Stimulated activated CD4-positive, alpha-beta T cell treated with anti-CD3 and anti-CD28 coated beads, Interleukin-4, amount 100 ng/mL, for 4 hours (primary cell): ENCODE data around the gene BICDL1.
"Not testable (repeated sequence)": the region's sequence is repeated elsewhere in the genome, so short reads cannot be mapped to it uniquely, and the experiment has no call there.

Experiments
- DNase-seq, 2 experiments: peaks; one replicate each; pipeline ENCODE4 v3.0.0-alpha.2; 2020

BICDL1 gene

DNA sequence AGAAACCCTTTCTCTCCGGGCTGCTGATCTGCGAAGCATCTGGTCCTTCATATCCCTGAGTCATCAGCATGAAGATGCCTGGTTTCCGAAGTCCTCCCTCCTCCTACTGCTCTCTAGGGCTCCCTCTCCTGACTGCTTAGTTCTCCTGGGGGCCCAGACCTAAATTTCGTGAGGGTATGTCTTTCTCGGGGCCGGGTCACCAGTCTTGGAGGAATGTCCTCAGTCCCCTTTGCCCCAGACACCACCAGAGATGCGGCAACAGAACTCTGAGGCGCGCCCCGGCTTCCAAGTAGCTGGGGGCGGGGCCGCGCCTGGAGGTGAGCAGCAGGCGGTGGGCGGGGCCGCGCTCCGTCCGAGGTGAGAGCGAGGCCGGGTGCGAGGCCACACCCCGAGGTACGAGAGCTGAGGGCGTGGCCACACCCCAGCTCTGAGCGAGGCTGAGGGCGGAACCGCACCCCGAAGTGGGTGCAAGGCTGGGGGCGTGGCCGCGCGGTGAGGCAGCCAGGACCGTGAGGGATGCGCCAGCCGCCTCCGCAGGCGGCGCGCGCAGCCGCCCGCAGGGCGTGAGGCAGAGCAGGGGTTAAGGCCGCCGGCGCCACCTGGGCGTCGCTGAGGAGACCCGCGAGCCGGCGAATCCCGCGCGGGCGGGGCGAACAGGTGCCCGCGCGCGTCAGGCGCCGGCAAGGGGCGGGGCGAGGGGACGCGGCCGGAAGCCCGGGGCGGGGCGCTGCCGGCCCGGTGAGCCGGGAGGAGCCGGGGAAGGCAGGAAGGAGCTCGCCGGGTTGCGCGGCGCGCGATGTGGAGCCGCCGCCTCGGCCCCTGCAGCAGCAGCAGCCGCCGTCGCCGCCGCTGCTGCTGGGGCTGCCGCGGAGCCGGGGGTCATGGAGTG, at the start of gene BICDL1:
TSS of gene BICDL1 (plus strand) at position 765 of the 889 bp plus-strand sequence. CDS start 633 bp downstream, outside the sequence.
- peak; percentile 98 to 99 for DNase-seq

GRCh38 chr12:119940897-119941296, 48.1 kb upstream of the BICDL1 start:
- DNase-seq, result no peak

DNA sequence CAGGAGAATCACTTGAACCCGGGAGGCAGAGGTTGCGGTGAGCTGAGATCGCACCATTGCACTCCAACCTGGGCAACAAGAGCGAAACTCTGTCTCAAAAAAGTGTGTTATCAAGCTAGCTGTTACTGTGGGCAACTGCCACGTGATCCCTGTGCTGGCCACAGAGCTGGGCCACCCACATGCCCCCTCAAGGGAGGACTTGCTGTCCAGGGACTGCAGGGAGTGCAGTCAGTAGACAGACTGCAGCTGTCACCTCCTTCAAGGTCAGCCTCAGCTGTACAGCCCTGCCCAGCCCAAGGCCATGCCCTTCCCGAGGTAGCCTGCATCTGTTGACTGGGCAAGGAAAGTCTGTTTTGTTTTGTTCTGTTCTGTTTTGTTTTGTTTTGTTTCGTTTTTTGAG, 46.6 kb upstream of the BICDL1 start:
- DNase-seq, result no peak

GRCh38 chr12:119946213-119946612, 42.8 kb upstream of the BICDL1 start:
- no peak for DNase-seq

DNA sequence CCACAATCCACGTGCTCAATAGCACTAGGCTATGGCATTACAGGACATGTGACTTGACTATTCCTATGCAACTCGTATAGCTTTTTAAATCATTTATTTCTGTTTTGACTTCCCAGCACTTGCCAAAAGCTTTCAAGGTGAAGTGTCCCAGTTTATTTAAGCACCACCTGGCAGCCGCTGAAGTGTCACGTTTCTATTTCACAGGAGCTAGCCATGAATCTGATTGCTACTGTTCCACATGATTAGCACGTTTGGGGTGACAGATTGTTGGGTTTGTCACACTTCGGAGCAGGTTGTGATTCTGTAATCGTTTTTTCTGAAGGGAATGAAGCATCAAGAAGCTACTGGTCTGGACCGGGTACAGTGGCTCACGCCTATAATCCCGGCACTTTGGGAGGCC, 39.9 kb upstream of the BICDL1 start:
- no peak for DNase-seq

DNA sequence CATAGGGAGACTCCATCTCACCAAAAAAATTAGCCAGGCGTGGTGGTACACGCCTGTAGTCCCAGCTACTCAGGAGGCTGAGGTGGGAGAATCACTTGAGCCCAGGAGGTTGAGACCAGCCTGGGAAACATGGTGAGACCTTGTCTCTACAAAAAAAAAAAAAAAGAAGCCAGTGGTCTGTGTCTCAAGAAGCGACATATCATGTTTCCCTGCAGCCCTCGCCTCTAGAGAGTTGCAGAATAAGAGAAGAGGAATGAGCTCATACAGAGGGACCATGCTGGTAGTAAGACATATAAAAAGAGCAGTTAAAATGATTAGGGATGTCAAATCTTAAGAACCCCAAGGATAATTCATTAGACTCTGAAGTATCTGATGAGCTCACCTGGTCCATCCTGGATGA, 39.4 kb upstream of the BICDL1 start:
- DNase-seq, result no peak

DNA sequence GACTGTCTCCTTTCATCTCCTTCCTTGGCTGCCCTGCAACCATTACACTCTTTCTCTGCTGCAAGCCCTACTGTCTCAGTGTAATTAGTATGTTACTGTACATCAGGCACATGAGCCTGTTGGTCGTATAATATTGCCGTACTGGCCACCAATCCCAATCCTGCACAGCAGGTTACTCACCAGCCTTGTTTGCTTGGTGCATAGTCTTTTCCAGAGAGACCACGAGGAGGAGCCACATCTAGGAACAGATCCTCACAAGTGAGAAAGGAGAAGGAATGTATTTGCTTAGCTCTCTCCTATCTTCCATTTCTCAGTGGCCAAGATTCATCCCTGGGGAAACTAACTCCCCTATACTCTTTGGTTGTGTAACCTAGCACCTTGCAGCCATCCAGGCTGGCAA, 33.0 kb upstream of the BICDL1 start:
- no peak for DNase-seq

GRCh38 chr12:119957135-119957534, 31.9 kb upstream of the BICDL1 start:
- DNase-seq, result no peak

DNA sequence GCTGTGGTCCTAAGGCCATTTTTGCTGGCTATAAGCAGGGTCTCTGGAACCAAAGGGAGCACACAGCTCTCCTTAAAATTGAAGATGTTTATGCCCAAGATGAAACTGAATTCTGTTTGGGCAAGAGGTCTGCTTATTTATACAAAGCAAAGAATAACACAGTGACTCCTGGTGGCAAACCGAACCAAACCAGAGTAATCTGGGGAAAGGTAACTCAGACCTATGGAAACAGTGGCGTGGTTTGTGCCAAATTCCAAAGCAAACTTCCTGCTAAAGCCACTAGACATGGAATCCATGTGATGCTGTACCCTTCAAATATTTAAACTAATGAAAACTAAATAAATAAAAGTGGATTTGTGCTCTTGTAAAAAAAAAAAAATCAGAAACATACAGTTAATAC, 29.6 kb upstream of the BICDL1 start:
- no peak for DNase-seq

DNA sequence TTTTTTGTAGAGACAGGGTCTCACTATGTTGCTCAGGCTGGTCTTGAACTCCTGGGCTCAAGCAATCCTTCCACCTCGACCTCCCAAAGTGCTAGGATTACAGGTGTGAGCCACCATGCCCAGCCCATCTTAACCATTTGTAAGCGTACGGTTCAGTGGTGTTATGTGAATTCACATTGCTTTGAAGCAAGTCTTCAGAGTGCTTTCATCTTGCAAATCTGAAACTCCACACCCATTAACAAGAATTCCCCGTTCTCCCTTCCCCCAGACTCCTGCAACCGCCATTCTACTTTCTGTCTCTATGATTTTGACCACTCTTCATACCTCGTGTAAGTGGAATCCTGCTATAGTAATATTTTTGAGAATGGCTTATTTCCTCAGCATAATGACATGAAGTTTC, 24.9 kb upstream of the BICDL1 start:
- DNase-seq, result no peak

DNA sequence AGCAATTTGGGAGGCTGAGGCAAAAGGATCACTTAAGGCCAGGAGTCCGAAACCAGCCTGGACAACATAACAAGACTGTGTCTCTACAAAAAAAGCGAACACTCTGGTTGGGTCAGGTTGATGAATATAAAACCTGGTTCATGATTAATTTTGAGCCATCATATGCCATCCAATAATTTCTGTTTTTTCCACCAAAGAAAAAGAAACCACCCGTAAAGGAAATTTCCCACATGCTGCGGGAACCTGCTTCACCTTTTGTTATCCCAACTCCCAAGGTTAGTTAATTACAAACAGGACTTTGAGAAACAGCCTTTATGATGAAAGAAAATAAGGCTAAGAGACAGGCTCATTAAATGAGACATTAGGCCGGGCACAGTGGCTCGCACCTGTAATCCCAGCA, 24.1 kb upstream of the BICDL1 start:
- DNase-seq, result no peak

GRCh38 chr12:119980242-119980641, 8.8 kb upstream of the BICDL1 start:
- no peak for DNase-seq

DNA sequence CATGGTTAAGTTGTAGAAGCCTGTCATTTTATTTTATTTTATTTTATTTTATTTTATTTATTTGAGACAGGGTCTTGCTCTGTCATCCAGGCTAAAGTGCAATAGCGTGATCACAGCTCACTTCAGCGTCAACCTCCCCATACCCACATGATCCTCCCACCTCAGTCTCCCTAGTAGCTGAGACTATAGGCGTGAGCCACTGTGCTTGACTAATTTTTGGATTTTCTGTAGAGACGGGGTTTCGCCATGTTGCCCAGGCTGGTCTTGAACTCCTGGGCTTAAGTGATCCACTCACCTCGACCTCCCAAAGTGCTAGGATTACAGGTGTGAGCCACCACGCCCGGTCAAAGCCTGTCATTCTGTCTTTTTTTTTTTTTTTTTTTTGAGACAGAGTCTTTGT, 8.3 kb upstream of the BICDL1 start:
- DNase-seq, result not testable (repeated sequence)

GRCh38 chr12:119989361-119989730, 310 bp downstream of the BICDL1 start:
- DNase-seq, result peak; percentile 53 to 55

GRCh38 chr12:119989731-119990381, 820 bp downstream of the BICDL1 start:
- DNase-seq, result peak; percentile 18 to 73

GRCh38 chr12:119990382-119990874, 1.4 kb downstream of the BICDL1 start:
- DNase-seq, result no peak

DNA sequence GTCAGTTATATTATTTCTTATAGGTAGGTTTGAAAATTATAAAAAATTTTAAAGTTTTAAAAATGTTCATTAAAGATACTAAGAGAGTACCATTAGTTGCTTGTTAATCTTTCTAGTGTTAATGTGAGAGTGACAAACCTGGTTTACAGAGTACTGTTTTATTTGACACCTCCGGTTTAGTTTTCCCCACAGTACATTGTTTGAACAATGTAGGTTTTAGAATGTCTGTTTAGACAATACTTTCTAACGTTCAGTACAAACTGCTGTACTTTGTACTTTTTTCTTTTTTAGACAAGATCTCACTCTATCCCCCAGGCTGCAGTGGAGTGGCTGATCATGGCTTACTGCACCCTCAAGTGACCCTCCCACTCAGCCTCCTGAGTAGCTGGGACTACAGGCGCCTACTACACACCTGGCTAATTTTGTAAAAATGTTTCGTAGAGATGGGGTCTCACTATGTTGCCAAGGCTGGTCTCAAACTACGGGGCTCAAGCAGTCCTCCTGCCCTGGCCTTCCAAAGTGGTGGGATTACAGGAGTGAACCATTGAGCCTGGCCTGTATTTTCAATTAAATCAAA, 3.2 kb downstream of the BICDL1 start:
- DNase-seq, result no peak

DNA sequence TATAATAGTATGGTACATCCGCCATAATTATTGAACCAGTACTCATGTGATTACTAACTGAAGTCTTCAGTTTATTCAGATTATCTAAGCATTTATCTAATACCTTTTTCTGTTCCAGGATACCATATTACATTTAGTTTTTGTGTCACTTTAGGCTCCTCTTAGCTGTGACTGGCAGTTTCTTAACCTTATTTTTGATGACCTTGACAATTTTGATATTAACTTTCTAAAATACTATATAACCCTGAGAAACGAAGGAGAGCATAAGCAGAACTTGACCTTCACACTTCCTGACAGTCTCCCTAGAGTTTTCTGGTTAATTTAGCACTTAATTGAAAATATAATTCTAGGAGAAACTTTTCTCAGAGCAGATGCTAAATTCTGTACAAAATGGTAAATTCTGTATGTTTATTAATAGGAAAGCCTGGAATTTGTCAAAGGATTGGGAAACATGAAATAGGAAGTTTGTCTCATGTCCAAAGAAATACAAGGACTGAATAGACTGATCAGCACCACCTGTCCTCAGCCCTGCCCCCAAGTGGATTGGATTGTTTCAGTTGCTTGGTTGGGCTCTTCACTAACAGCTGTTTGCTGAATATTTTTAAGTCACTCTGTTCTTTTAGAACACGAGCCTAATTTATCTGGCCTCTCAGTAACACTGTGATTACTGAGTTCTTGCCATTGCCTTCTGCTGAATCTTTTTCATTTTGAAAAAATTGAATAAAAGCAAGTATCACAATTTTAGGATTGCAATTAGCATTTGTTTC, 6.0 kb downstream of the BICDL1 start:
- no peak for DNase-seq

GRCh38 chr12:119996417-119996816, 7.4 kb downstream of the BICDL1 start:
- DNase-seq, result no peak

DNA sequence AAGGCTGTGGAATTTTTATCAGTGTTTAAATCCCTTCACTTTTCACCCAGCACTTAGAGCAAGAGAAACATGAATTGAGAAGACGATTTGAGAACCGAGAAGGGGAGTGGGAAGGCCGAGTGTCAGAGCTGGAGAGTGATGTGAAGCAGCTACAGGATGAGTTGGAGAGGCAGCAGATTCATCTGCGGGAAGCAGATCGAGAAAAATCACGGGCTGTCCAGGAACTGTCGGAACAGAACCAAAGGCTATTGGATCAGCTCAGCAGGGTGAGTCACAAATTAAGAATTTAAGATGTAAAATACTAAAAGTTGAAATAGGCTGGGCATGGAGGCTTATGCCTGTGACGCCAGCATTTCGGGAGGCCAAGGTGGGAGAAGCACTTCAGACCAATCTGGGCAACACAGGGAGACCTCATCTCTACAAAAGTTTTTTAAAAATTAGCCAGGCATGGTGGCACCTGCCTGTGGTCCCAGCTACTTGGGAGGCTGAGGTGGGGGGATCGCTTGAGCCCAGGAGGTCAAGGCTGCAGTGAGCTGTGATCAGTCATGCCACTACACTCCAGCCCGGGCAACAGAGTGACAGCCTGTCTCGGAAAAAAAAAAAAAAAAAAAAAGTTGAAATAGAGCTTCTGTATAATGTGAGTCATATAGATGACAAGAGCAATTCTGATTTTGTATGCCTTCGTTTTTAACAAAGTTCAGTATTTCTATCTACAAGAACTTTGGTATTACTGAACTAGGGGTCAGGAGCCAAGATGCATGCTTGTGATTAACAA, 9.6 kb downstream of the BICDL1 start:
- no peak for DNase-seq

DNA sequence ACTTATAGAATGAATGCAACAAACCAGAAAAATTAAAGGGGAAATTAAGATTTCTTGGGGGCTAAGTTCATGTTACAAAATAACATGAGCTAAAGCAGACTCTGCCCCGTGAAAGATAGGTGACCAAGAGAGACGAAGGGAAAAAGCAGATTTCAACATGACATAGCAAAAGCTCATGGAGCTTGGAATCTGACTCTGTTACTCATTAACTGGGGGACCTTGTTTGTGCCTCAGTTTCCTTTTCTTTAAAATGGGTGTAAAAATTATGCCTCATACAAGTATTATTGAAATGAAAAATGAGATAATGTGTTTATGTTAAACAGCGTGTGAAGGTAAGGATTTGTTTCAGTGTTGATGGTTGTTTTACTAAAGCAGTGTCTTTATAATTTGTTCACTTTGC, 11.5 kb downstream of the BICDL1 start:
- no peak for DNase-seq

GRCh38 chr12:120006258-120006975, 17.4 kb downstream of the BICDL1 start:
- no peak for DNase-seq
